Mesenchymal stem cell (in vitro differentiated cells and primary cell): ENCODE results near the gene ACOT7.

ENCODE experiments used
- DNase-seq: peaks from one replicate; pipeline ENCODE4 v3.0.0-alpha.2; 2013
- H2AFZ ChIP-seq: one replicate; pipeline ENCODE4 v1.6.1; 2013; ENCODE audit warnings: low read depth, mild to moderate bottlenecking, control low read depth, inconsistent platforms, low read length, moderate library complexity
- H2AK5ac ChIP-seq: 2 replicates; pipeline ENCODE4 v1.6.1; 2013; ENCODE audit warnings: low read length, moderate library complexity, mild to moderate bottlenecking, inconsistent platforms; ENCODE audit not compliant: severe bottlenecking
- H2BK120ac ChIP-seq: one replicate; pipeline ENCODE4 v1.6.1; 2013; ENCODE audit warnings: low read depth, mild to moderate bottlenecking, inconsistent platforms, low read length, moderate library complexity
- H2BK12ac ChIP-seq, 2 experiments: one replicate each; pipeline ENCODE4 v1.6.1; 2013; ENCODE audit warnings: inconsistent platforms in 2 of 2, low read length in 2 of 2, mild to moderate bottlenecking in 2 of 2, moderate library complexity in 2 of 2, control low read depth in 1 of 2
- H2BK15ac ChIP-seq: one replicate; pipeline ENCODE4 v1.6.1; 2013; ENCODE audit warnings: mild to moderate bottlenecking, low read depth, inconsistent platforms; ENCODE audit not compliant: poor library complexity, severe bottlenecking
- H2BK5ac ChIP-seq: 2 replicates; pipeline ENCODE4 v1.6.1; 2013; ENCODE audit warnings: low read depth, mild to moderate bottlenecking, low read length, control low read depth, inconsistent platforms; ENCODE audit not compliant: poor library complexity, severe bottlenecking
- H3K14ac ChIP-seq, 2 experiments: one replicate each; pipeline ENCODE4 v1.6.1; 2013; ENCODE audit warnings: inconsistent platforms in 2 of 2, low read length in 2 of 2, control low read depth in 1 of 2, mild to moderate bottlenecking in 1 of 2, moderate library complexity in 1 of 2
- H3K18ac ChIP-seq, 2 experiments: one replicate each; pipeline ENCODE4 v1.6.1; 2013; ENCODE audit warnings: inconsistent platforms in 2 of 2, low read length in 2 of 2, control low read depth in 1 of 2, low read depth in 1 of 2, mild to moderate bottlenecking in 1 of 2
- H3K23ac ChIP-seq, 2 experiments: one replicate each; pipeline ENCODE4 v1.6.1; 2013; ENCODE audit warnings: inconsistent platforms in 2 of 2, low read length in 2 of 2, mild to moderate bottlenecking in 2 of 2, moderate library complexity in 2 of 2, control low read depth in 1 of 2
- H3K27ac ChIP-seq: 2 replicates; pipeline ENCODE4 v1.5.1; 2013; ENCODE audit warnings: mild to moderate bottlenecking, moderate library complexity, low read length, control low read depth, inconsistent platforms; ENCODE audit not compliant: poor library complexity, severe bottlenecking
- H3K27me3 ChIP-seq, 2 experiments: 2 replicates each; pipeline versions ENCODE4 v1.6.1 to v1.7.0; 2013; ENCODE audit warnings: low read length in 2 of 2, mild to moderate bottlenecking in 2 of 2, moderate library complexity in 2 of 2, control low read depth in 1 of 2, inconsistent platforms in 1 of 2; ENCODE audit not compliant: control insufficient read depth in 1 of 2, insufficient read depth in 1 of 2
- H3K36me3 ChIP-seq, 2 experiments: 2 replicates each; pipeline versions ENCODE4 v1.6.1 to v1.7.0; 2013; ENCODE audit warnings: low read length in 2 of 2, control low read depth in 1 of 2, inconsistent platforms in 1 of 2, low read depth in 1 of 2, mild to moderate bottlenecking in 1 of 2; ENCODE audit not compliant: insufficient read depth in 2 of 2, control insufficient read depth in 1 of 2
- H3K4ac ChIP-seq, 2 experiments: one replicate each; pipeline ENCODE4 v1.6.1; 2013; ENCODE audit warnings: inconsistent platforms in 2 of 2, low read length in 2 of 2, mild to moderate bottlenecking in 2 of 2, moderate library complexity in 2 of 2, control low read depth in 1 of 2, low read depth in 1 of 2
- H3K4me1 ChIP-seq: 2 replicates; pipeline ENCODE4 v1.6.1; 2013; ENCODE audit warnings: low read depth, low read length, control low read depth; ENCODE audit not compliant: control insufficient read depth, insufficient read depth
- H3K4me2 ChIP-seq: 2 replicates; pipeline ENCODE4 v1.6.1; 2013; ENCODE audit warnings: low read length, mild to moderate bottlenecking, inconsistent platforms; ENCODE audit not compliant: poor library complexity, severe bottlenecking
- H3K4me3 ChIP-seq, 2 experiments: 2 replicates each; pipeline versions ENCODE4 v1.5.1 to v1.7.0; 2013; ENCODE audit warnings: low read length in 2 of 2, mild to moderate bottlenecking in 2 of 2, control low read depth in 1 of 2, low read depth in 1 of 2; ENCODE audit not compliant: insufficient read depth in 1 of 2
- H3K79me1 ChIP-seq: replicated peaks from 2 replicates; pipeline ENCODE4 v1.6.1; 2013; ENCODE audit warnings: mild to moderate bottlenecking, control low read depth, low read length, inconsistent platforms; ENCODE audit not compliant: poor library complexity, severe bottlenecking
- H3K9ac ChIP-seq: 2 replicates; pipeline ENCODE4 v1.7.0; 2013; ENCODE audit warnings: mild to moderate bottlenecking, low read length, moderate library complexity
- H3K9me3 ChIP-seq: 2 replicates; pipeline ENCODE4 v1.7.0; 2013; ENCODE audit warnings: mild to moderate bottlenecking, low read length; ENCODE audit not compliant: control insufficient read depth
- H4K8ac ChIP-seq: one replicate; pipeline ENCODE4 v1.6.1; 2013; ENCODE audit warnings: inconsistent platforms, mild to moderate bottlenecking, low read length, moderate library complexity
- H4K91ac ChIP-seq: one replicate; pipeline ENCODE4 v1.6.1; 2013; ENCODE audit warnings: mild to moderate bottlenecking, low read length, inconsistent platforms
- WGBS: methylation state at CpG from one replicate; pipeline ENCODE4 v1.1.7; 2013; ENCODE audit warnings: mixed read lengths; 5-methylcytosine and 5-hydroxymethylcytosine counted together

The ACOT7 gene

GRCh38 chr1:6249739-6250689 lies 143.6 kb downstream of the ACOT7 start:
- Histone ChIP-seq H3K18ac (no peak overlapping the region), H3K79me1 (no peaks in the 10 kb centered on the region), H2AK5ac (no peak overlapping the region), H3K36me3 (peaks cover 0 to 16% of the 10 kb centered on the region in 2 experiments), H2BK12ac (no peak overlapping the region), H3K27me3 (peaks cover 56 to 65% of the 10 kb centered on the region in 2 experiments), H3K4me3 (peak overlapping the region in 1 of 2 experiments; percentile 27), H3K23ac (peak overlapping the region in 1 of 2 experiments; percentile 73), H3K4ac (no peak overlapping the region), H3K9me3 (no peaks in the 10 kb centered on the region), H3K14ac (no peak overlapping the region), H2BK5ac (no peak overlapping the region), H2AFZ (no peak overlapping the region), H4K91ac (no peak overlapping the region), H4K8ac (no peak overlapping the region), H2BK120ac (no peak overlapping the region), H3K4me1 (peaks cover 29% of the 10 kb centered on the region), H2BK15ac (no peak overlapping the region), H3K4me2 (no peak overlapping the region), H3K9ac (no peak overlapping the region), H3K27ac (no peak overlapping the region)
- WGBS: 20% methylated on average over 66 of the region's 71 CpGs
- DNase-seq: no peak

- Histone ChIP-seq H3K36me3 (peaks cover 0 to 11% of the 10 kb centered on the region in 2 experiments), H3K4ac (no peak overlapping the region), H2BK5ac (no peak overlapping the region), H3K4me2 (peak overlapping the region; percentile 16), H3K27ac (no peak overlapping the region), H2BK15ac (no peak overlapping the region), H3K27me3 (peaks cover 63 to 72% of the 10 kb centered on the region in 2 experiments), H3K79me1 (no peaks in the 10 kb centered on the region), H3K14ac (no peak overlapping the region), H2AFZ (no peak overlapping the region), H2AK5ac (no peak overlapping the region), H2BK12ac (no peak overlapping the region), H4K91ac (no peak overlapping the region), H3K23ac (no peak overlapping the region), H3K9ac (no peak overlapping the region), H3K9me3 (no peaks in the 10 kb centered on the region), H4K8ac (no peak overlapping the region), H3K4me1 (peaks cover 30% of the 10 kb centered on the region), H3K4me3 (peak overlapping the region in 1 of 2 experiments; percentile 32), H3K18ac (no peak overlapping the region), H2BK120ac (no peak overlapping the region)
- 9% methylated on average over 55 of the region's 96 CpGs for WGBS
- DNase-seq: no peak
Observed at GRCh38 chr1:6248932-6249738, 144.4 kb downstream of the ACOT7 start.

GRCh38 chr1:6248161-6248776 lies 145.3 kb downstream of the ACOT7 start:
- Histone ChIP-seq H3K36me3 (peaks cover 0 to 4% of the 10 kb centered on the region in 2 experiments), H2AFZ (no peak overlapping the region), H2AK5ac (no peak overlapping the region), H3K4me1 (peaks cover 29% of the 10 kb centered on the region), H2BK5ac (no peak overlapping the region), H3K79me1 (no peaks in the 10 kb centered on the region), H3K4me2 (no peak overlapping the region), H3K14ac (no peak overlapping the region), H3K9me3 (no peaks in the 10 kb centered on the region), H3K23ac (no peak overlapping the region), H3K27me3 (peaks cover 72 to 81% of the 10 kb centered on the region in 2 experiments), H4K91ac (no peak overlapping the region), H3K4ac (no peak overlapping the region), H4K8ac (no peak overlapping the region), H2BK120ac (no peak overlapping the region), H3K4me3 (no peak overlapping the region), H3K9ac (no peak overlapping the region), H2BK12ac (no peak overlapping the region), H3K18ac (no peak overlapping the region), H2BK15ac (no peak overlapping the region), H3K27ac (no peak overlapping the region)
- WGBS: 84% methylated on average over 14 of the region's 14 CpGs
- no peak for DNase-seq
